GM19328 (cell line): ENCODE results near the gene RWDD3.

Source experiments
- ATAC-seq: cut with Tn5 transposase; IDR thresholded peaks from one replicate; pipeline ENCODE4 v1.9.1; 2021; ENCODE audit warnings: mild to moderate bottlenecking, moderate library complexity; ENCODE audit not compliant: unreplicated experiment

Gene RWDD3

GRCh38 chr1:95229706-95230105 lies 4.3 kb upstream of the RWDD3 start:
- no peak for ATAC-seq

GRCh38 chr1:95230256-95230655 lies 3.8 kb upstream of the RWDD3 start:
- no peak for ATAC-seq

- no peak for ATAC-seq
Observed at GRCh38 chr1:95230768-95231191, 3.2 kb upstream of the RWDD3 start.

GRCh38 chr1:95232646-95233318 lies 1.2 kb upstream of the RWDD3 start:
- no peak for ATAC-seq

- ATAC-seq = no peak
Observed at GRCh38 chr1:95233319-95233736, 682 bp upstream of the RWDD3 start.

GRCh38 chr1:95236784-95237575 lies 3.0 kb downstream of the RWDD3 start:
- no peak for ATAC-seq

- ATAC-seq = no peak
Observed at GRCh38 chr1:95237981-95238703, 4.1 kb downstream of the RWDD3 start.

- no peak for ATAC-seq
Observed at GRCh38 chr1:95245029-95245428, 11.0 kb downstream of the RWDD3 start.

GRCh38 chr1:95246511-95246910 lies 12.5 kb downstream of the RWDD3 start:
- no peak for ATAC-seq

GRCh38 chr1:95247607-95248006 lies 13.6 kb downstream of the RWDD3 start:
- no peak for ATAC-seq

GRCh38 chr1:95249916-95250315 lies 15.9 kb downstream of the RWDD3 start:
- ATAC-seq = no peak

GRCh38 chr1:95252422-95252821 lies 18.4 kb downstream of the RWDD3 start:
- ATAC-seq = no peak

GRCh38 chr1:95254959-95255358 lies 20.9 kb downstream of the RWDD3 start:
- no peak for ATAC-seq

- no peak for ATAC-seq
Observed at GRCh38 chr1:95255826-95256225, 21.8 kb downstream of the RWDD3 start.

GRCh38 chr1:95257758-95258157 lies 23.7 kb downstream of the RWDD3 start:
- ATAC-seq = no peak

- ATAC-seq = no peak
Observed at GRCh38 chr1:95259245-95259644, 25.2 kb downstream of the RWDD3 start.

- ATAC-seq = no peak
Observed at GRCh38 chr1:95262913-95263312, 28.9 kb downstream of the RWDD3 start.

GRCh38 chr1:95263450-95263849 lies 29.4 kb downstream of the RWDD3 start:
- no peak for ATAC-seq

GRCh38 chr1:95265106-95265505 lies 31.1 kb downstream of the RWDD3 start:
- ATAC-seq = no peak

GRCh38 chr1:95276429-95276828 lies 42.4 kb downstream of the RWDD3 start:
- no peak for ATAC-seq

- peak; percentile 84 for ATAC-seq
Observed at GRCh38 chr1:95278173-95279006, 44.4 kb downstream of the RWDD3 start.
